GM18511 (cell line): Measurements from ENCODE around the gene INSRR.

Source experiments
- ATAC-seq: cut with Tn5 transposase; IDR thresholded peaks from one replicate; pipeline ENCODE4 v1.9.1; 2021; ENCODE audit warnings: mild to moderate bottlenecking, moderate library complexity; ENCODE audit not compliant: unreplicated experiment

Gene INSRR

DNA sequence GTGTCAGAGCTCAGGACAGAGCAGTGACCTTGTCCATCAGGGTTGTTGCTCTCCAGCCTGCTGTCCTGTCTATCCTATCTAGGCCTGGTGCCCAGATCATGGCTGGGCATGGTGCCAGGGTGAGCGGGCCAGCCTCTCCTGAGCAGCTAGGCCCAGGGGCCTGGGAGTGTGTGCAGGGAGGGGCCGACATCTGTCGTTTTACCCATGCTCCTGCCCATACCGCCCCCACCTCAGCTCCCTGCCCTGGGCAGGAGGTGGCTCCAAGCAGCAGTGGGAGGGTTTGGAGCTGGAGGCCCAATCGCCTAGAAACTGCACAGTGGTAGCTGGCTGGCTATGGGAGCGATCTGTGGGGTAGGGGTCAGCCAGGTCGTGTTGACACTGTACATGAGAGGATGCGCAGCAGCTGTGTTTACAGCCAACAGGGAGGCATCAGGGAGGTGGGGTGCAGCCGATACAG lies 6.5 kb downstream of the INSRR start:
- ATAC-seq = no peak

DNA sequence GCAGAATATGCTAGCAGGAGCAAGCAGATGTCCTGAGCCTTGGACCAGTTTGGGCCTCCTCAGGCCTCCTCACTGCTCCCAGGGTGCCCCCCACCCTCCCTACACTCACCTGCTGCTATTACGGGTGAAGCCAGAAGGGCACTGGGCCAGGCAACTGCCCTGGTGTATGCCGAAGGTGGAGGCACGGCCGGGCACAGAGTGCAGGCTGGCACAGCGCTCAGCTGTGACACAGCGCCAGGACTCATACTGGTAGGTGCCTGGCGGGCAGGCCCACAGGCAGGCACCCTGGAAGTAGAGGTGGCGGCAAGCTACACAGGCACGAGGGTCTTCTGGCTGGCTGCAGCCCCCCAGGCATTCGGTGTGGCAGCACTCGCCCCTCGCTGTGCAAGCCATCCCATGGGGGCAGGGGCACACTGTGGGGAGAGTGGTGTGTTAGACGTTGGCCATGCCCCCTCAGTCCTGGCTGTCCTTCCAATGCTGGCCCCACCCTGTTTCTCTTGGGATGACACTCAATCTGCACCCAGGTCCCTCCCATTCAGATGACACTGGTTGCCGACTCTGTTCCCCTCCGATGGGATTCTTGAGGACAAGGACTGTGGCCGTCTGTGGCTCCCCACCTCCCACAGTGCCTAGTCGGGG lies 7.0 kb downstream of the INSRR start:
- ATAC-seq = no peak

DNA sequence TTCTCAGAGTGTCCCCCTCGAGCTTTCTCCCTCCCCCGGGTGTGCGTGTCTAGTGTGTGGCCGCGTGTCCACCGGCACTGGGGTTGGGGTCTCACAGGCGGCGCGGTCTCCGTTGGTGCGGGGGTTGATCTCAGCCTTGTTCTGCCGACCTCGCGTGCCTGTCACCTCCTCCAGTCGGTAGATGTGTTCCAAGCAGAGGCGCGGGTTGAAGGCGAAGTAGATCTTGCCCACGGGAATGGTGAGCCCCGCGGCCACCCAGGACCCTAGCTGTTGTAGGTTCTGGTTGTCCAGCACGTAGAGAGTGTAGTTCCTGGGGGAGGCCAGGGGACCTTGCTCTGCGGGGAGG lies 9.8 kb downstream of the INSRR start:
- ATAC-seq = no peak

DNA sequence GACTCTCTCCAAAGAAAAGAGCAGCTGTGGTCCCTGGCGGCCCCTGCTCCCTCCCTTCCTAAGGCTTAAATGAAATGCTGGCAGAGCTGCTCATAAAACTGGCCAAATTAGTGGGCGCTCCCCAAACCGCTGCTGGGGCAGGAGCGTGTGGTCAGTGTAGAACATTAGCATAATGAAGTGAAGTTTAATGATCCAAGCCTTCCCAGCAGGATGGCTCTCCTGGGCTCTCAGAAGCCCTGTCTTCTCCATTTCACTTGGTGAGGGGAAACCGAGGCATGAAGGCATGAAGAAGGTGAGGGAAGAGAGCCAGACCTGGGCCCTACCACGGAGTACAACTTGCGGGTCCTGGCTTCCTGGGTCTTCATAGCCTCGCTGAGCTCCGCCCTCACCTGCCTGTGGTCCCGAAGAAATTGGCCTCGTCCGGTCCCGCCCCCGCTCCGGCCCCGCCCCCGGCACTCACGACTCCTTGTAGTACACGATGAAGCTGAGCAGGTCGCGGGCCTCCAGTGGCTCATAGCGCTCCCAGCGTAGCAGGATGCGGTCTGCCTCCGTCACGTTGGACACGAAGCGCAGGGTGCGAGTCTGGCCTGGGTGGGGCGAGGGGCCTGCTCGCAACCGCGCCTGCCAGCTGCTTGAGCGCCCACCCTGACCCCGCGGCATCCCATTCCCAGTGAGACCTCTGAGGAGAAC lies 10.3 kb downstream of the INSRR start:
- ATAC-seq = no peak

DNA sequence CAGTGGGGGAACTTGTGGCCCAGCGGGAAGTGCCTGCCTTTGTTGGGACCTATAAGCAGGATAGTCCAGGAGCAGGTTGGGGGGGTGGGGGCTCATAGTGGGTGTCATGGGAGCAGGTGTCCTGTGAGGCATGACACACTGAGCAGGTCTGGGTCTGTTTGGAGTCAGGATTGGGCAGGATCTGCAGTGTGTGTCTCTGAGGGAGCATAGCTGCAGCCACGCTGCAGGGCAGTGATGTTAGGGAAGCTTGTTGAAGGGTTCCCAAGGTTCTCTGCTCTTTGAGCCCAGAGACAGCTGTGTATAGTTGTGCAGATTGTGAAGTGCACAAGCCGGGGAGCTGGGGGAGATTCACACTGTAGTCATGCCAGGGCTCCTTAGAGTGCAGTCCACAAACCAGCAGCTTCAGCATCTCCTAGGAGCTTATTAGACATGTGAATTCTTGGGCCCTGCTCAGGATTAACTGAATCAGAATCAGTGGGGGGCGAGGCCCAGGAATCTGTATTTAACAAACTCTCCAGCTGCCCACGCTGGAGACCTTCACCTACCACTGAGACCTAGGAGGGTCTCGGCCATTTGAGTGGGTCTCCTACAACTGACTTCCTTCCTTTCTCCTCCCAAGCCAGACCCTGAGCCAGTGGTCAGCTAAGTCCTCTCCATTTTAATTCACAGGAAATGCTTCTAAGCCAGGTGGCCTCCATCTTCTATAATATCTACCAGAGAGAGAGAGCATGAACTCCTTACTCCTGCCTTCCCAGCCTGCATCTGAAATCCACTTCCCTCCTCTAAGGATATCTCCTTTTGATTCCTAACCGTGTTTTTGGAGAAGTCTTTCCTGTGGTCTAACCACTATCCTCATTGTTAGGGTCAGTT lies 11.1 kb downstream of the INSRR start:
- ATAC-seq = no peak

DNA sequence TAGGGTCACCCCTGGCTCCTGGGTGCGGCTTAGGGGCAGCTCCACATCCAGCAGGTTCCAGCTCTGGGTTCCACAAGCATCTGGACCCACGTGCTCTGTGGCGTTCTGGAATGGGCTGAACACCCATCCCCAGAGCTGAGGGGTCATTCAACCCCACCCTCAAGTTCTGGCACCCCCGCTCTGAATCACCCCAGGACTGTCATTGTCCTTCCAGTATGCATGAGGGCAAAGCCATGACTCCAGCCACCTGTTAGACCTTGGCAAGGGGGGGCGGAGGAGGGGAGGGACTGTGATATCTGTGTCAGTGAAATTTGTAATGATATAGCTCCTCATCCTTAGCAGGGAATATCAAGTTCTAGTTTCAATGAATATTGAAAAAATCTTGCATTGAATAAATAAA lies 12.3 kb downstream of the INSRR start:
- no peak for ATAC-seq

DNA sequence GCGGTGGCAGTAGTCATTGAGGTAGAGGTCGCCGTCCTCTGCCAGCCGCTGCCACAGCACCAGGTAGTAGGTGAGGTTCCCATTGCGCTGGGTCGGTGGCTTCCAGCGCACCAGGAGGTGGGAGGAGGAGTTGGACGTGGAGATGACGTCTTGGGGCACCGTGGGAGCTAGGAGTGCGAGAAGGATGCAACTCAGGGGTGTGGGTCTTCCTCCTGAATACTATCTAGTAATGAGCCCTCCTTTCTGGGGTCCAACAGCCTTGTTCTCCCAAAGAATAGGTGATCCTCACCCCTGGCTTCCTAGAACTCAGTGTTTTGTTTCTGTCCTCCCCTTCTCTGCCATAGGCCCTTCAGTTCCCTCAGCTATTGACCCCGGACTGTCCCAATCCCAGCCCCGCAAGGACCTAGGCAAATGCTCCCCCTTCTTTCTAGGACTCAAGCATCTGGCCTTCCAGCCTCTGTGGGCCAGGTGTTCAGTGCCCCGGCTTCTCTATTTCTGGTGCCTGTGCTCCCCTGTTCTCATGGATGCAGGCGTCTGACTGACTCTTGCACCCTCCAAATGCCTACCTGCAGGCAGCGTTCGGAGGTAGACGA lies 12.9 kb downstream of the INSRR start:
- no peak for ATAC-seq

DNA sequence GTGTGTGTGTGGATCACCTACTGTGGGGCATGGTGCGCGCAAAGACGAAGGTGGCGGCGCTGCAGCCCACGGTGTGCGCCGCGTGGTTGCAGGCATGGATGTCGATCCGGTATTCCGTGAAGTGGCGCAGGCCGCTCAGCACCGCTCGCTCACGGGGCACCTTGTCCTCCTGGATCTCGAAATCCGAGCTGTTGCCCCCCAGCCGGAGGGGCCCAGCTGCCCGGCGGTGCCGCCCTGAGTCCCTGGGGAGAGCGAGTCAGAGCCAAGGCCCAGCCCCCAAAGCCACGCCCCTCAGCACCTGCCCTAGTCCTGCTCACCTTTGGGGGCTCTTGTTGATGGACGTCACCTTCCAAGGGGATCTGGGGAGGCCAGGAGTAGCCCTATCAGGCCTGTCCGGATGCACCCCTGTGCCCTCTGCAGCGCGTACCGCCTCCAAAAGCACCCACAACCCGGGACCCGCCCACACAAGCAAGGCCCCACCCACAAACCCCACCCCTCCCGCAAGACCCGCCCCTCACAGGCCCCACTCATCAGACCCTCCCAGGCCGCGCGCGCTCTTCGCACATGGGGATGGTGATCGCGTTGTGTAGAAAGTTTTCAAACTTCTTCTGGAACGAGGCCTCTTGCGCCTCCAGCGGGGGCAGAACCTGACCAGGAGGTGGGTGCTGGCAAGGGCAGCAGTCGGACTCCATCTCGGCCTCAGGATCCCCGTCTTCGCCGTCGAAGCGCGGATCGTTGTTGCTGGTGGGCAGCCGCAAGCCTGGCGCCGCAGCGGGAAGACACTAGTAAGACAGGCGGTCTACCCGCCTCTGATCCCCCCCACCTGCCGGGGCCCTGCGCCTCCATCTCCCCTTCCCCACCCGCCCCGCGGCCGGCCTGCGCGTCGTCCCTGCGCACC lies 13.6 kb downstream of the INSRR start:
- no peak for ATAC-seq

DNA sequence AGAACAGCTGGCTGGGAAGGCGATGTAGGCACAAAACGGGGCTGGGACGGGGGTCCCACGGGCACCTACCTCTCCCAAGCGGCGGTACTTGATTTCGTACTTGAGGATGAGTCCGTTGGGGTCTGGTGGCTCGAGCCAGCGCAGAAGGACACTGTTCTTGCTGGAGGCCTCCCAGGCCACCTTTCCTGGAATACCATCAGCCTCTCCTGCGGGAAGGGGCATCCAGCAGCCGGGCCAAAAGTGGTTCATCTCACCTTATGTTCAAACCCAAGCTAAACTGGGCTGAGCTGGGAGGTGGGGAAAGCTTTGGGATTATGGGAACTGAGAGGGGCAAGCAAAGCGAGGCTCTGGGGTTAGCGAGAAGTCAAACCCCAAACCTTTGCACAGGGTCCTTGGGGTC lies 14.3 kb downstream of the INSRR start:
- ATAC-seq = no peak

DNA sequence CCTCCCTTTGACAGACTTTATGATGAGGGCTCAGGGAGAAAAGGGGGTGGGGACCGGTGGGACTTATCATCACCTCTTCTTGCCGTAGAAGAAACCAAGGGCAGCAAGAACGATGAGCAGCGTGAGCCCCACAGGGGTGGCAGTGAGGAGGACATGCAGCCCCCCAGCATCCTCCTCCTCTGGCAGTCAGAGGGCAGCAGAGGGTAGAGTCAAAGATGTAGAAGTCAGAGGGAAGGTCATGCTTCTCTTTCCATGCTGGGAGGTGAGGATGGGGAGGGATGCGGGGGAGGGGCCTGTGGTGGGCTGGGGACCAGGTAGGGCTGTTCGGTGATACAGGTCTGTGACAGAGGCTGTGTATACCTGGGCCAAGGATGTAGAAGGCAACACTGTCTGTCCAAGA lies 14.8 kb downstream of the INSRR start:
- ATAC-seq = no peak

DNA sequence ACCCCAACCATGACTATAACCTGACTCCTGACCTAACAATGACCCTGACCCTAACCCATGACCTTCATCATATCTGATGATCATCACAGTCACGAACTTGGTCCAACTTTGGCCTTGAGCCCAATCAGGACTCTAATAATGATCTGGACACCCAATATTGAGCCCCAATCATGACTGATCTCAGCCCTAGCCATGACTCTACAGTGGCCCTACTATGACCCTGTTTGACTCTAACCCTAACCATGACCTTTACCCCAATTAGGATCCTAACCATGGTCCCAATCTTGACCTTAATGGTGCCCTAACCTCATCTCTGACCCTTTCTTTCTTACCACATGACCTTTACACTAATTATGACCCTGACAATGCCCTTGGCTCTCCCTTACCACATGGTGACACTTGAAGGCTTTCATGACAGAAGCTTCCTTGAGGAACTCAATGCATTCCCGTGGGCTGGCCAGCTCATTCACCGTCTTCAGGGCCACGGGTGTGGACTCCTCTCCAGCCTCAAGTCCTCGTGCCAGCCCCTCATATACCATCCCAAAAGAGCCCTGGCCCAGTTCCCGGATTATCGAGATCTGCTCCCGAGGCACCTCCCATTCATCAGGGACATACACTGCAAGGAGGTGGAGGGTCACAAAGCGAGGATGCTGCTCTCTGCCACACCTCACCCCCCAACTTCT lies 16.2 kb downstream of the INSRR start:
- no peak for ATAC-seq

DNA sequence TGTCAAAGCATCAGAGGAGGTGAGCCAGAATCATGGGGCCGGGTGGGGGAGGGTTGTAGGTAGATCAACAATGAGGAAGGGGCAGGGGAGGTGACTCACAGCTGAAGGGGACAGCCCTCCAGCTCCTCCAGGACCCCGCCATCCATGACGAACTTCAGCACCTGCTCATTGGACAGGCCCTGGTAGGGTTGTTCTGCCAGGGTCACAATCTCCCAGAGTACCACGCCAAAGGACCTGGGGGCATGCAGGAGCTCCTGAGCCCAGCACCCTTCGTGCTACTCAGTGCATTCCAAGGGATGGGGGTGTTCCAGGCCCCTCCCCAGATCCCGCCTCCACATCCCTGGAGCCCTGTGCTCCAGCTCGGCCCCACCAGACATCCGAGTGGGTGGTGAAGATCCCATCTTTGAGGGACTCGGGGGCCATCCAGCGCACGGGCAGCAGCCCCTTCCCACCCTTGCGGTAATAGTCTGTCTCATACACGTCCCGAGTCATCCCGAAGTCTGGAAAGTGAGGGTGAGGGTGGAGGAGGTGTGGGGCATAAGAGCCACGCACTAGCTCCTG lies 17.5 kb downstream of the INSRR start:
- no peak for ATAC-seq

DNA sequence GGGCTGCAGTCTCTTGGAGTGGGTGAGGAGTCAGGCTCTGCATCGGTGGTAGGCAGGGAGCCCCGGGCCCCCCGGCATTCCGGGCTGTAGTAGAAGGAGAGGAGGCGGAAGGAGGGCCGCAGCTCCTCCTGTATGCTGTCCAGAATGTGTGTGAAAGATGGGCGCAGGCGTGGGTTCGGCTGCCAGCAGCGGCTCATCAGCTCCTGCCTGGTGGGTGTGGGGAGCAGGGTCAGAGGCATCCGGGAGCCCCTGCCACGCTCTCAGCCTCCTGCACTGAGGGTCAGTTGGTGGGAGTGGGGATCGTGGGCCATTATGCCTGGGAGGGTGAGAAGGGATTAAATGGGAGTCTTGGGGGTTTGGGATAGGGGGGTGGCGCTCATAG lies 18.0 kb downstream of the INSRR start:
- ATAC-seq = no peak

DNA sequence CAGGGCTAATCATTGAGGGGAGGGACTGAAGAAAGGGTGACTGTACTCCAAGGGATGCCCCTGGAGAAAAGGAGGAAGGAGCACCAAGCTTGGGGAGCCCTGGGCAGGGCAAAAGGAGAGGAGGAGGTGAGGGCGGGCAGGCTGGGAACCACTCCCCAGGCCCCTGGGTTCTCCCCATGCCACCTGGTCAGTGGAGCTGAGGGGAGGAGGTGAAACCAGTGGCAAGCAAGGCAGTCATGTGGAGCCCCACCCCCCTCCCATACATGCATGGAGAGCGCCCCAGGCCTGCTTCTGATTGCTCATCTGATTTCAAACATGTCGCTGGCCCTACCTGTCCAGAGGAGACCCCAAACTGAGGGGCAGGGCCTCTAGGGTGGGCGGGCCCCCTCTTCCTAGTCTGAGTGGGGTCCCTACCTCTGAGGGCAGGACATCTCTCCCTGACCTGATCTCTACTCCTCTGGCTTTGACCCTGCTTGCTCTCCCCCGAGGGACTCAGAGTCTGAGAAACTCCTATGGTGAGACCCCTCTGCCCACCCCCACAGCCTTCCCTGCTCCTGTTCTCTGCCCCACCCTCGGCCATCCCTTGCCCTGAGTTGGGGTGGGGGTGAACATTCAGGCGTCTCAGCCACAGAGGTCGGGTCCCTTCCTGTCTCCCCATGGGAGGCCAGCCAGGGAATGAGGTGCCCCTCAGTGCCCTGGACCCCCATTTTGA lies 18.6 kb downstream of the INSRR start:
- ATAC-seq = no peak

DNA sequence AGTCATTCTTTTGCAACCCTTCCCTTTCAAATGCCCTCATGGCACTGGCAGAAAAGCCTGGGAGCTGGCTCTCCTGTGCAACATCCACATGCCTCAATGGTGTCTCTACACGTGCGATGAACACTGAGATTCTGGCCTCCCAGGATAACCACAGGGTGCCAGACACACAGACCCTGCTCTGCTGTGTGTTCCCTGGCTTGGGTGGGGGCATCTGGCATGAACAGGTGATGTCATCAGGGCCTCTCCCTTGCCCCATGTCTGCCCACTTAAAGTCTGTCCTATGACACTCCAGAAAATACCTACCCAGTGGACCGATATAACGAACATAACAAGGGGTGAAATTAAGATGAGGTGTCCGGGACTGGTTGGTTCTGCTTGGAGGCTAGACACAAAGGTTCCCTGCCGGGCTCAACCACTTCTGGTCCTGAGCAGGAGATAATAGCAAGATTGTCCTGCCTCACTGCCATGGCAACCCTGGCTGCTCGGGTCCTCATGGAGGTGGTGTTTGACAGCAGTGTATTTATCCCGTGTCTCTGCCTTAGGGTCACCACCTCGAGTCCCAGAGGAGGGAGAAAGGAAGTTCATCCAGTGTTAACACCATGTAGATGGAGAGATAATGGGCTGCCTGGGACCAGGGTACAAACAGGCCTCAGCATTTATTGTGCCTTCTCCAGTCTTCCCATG lies 19.3 kb downstream of the INSRR start:
- no peak for ATAC-seq

DNA sequence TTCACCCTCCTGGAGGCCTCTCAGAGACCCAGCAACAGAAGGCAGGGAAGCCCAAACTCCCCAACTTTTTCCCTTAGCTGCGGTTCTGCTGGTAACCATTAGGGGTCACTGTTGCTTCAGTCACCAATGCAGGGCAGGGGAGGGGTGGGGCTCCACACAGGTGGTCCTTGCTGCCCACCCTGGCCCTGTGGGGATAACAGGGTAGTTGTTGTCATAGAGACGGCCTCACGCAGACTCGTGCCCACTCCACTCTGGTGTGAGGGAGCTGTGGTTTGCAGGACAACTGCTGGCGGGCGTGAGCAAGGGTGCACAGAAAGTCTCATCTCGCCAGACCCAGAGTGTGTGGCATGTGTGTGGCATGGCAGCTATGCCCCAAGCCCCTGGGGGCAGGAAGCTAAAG lies 19.9 kb downstream of the INSRR start:
- ATAC-seq = no peak

DNA sequence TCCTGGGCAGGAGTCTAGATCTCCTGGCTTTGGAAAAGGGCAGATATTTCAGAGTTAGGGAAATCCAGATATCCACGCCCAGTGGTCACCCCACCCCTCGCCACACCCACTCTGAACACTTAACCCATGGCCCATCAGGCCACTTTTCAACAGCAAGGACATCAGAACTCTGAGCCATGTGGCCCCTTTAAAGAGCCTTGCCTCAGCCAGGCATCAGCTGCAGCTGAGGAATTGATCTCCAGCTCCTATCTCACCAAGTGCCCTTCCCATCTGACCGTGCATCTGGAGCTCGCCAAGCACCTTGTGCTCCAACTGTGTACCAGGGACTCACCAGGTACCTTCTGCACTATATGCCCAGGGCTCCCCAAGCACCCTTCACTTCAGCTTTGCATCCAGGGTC lies 22.0 kb downstream of the INSRR start:
- no peak for ATAC-seq

DNA sequence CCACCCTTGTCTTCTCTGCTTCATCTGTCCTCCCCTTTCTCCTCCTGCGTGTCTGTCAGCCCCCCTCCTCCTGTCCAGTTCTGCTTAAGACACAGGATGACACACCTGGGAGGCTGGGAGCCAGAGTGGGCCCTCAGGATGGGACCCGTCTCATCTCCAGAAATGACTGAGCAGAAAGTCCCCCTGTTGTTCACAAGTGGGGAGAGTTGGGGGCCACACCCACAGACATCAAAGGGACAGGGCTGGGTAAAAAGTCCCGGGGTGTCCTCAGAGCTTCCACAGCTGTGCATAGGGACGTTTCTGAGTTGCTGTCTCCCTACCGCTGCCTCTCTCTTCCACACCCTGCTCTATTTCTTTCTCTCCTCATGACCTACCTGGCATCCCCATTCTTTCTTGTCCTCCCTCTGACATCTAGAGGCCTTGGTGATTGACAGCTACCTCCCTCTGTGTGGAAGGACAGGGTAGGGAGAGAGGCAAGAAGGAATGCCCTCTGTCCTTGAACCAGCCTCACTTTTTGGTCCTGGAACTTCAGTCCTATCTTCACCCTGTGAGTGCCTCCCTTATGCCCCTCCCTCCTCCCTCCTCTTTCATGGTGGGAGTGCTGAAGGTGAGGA lies 22.8 kb downstream of the INSRR start:
- ATAC-seq = peak; percentile 51
